Measurements from ENCODE around the gene SLC25A24.

Gene SLC25A24

GRCh38 chr1:108084866-108085477 is 115.2 kb downstream of the SLC25A24 start:
- no peak for DNase-seq

All from NCI-H510A treated with DMSO at 0.1 percent for 48 hours (cell line).